Lower leg skin (tissue), 4 donors: ENCODE data around the gene TPSG1. TPM values are rescaled to one million over a fixed set of nuclear protein-coding genes. Genes with fewer than 3 reads are reported as not detected.
"Not testable (repeated sequence)": the region's sequence is repeated elsewhere in the genome, so short reads cannot be mapped to it uniquely, and the experiment has no call there.

Experiments
- DNase-seq, 2 donors: peaks; one replicate each; pipeline ENCODE4 v3.0.0-alpha.2; 2019; ENCODE audit warnings: low spot score in 2 of 2
- H3K4me3 ChIP-seq: fragments of 200-600 bp; sonication (generic); 2 replicates; pipeline ENCODE4 v1.5.1; 2017; ENCODE audit warnings: mild to moderate bottlenecking, low read depth; ENCODE audit not compliant: poor library complexity, severe bottlenecking
- CTCF ChIP-seq, 3 donors: fragments of 450-650 bp; IDR thresholded peaks; one replicate each; pipeline ENCODE4 v1.5.1; 2016; ENCODE audit warnings: antibody characterized with exemption in 3 of 3, mild to moderate bottlenecking in 3 of 3, moderate library complexity in 2 of 3
- POLR2A ChIP-seq, 2 donors: fragments of 450-650 bp; IDR thresholded peaks; one replicate each; pipeline ENCODE4 v1.6.1; 2016 to 2017; ENCODE audit warnings: antibody characterized with exemption in 2 of 2, mild to moderate bottlenecking in 1 of 2, moderate library complexity in 1 of 2
- WGBS, 2 donors: methylation state at CpG; one replicate each; pipeline ENCODE4 v1.1.5; 2018; 5-methylcytosine and 5-hydroxymethylcytosine counted together
- intact Hi-C: fragments of 100-400 bp; cut with DNase I; formaldehyde crosslinking; loops from one replicate; pipeline ENCODE4 v1.15.0; 2023; ENCODE audit warnings: low total_unique reads
- total RNA-seq, 4 donors: library from RNA; depleted of rRNA; stranded (reverse); fragments of >200 nt; gene quantifications; one replicate each; pipeline ENCODE4 v1.1.0, GENCODE V29; 2016

Gene TPSG1
- total RNA-seq, 4 donors from 2014 or later, result 0.32 to 1.5 (median 1.1) TPM; not detected in 1

DNA sequence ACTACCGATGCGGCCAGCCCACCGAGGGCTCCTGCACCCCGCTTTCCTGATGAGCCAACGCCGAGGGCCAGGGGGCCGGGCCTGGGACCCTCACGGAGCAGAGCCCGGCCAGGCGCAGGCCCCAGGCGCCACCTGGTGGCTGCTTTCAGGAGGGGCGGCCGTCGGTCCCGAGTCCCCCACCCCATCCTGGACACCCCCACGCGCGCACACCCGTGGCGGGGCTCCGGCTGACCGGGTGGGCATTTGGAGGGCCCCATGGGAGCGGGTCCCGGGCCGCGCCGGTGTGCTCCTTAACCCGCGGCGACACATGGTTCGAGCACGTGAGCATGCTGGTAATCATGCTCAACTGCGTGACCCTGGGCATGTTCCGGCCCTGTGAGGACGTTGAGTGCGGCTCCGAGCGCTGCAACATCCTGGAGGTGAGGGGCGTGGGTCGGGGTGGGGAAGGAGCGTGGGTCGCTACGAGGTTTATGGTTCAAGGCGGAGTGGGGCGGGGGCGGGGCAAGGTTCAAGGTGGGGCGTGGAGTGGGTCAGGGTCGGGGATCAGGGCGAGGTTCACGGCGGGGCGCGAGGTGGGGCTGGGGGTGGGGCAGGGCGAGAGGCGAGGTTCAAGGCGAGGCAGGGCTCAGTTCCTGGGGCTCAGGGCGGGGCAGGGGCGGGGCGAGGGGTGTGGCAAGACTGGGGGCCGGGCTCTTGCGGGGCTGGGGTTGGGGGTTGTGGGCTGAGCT lies 30.2 kb downstream of the TPSG1 start:
- WGBS, 2 donors, result 30 to 39% methylated on average over 25 to 39 of the region's 61 CpGs
- intact Hi-C loops, result no loop called here
- TF ChIP-seq POLR2A (IDR thresholded peaks at IDR 0.05), result no peak
- TF ChIP-seq CTCF (IDR thresholded peaks at IDR 0.05), result no peak
- no peak overlapping the region for H3K4me3 ChIP-seq
- DNase-seq, result no peak

- H3K4me3 ChIP-seq, result no peak overlapping the region
- DNase-seq, result no peak
- TF ChIP-seq CTCF (IDR thresholded peaks at IDR 0.05) (no peak), POLR2A (IDR thresholded peaks at IDR 0.05) (no peak)
- WGBS, 2 donors, result 73 to 76% methylated on average over 19 to 29 of the region's 29 CpGs
- intact Hi-C loops, result no loop called here
Measured at GRCh38 chr16:1193825-1194581, 31.1 kb downstream of the TPSG1 start.

DNA sequence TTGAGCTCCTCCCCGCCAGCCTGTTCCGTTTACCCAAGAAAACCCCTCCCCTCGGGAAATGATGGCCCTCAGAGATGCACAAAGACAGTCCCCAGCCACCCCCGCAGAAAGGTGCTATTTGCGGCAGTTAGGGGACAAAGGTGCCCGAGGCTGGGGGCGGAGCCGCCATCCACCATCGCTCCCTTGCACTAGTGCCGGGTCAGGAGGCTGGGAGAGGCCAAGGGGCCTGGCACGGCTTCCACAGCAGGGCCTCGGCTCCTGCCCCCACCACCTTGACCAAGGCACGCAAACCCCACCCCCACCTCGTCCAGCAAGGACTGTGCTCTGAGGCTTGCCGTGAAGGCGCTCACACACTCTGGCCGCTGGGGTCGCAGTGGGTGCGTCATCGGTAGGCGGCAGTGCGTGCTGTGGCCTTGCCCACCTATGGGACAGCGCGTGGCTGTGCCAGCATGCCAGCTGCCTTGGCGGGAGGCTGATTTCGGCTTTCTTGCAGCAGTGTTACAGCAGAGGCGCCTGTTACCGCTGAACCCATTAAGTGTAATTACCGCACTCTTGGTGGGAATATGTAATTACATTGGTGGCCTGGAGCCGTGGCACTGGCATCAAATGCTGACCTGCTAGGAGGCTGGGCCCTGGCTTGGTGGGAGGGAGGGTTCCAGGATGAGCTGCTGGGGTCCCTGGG lies 31.8 kb downstream of the TPSG1 start:
- WGBS, 2 donors, result 56 to 68% methylated on average over 15 to 24 of the region's 30 CpGs
- DNase-seq, result no peak

DNA sequence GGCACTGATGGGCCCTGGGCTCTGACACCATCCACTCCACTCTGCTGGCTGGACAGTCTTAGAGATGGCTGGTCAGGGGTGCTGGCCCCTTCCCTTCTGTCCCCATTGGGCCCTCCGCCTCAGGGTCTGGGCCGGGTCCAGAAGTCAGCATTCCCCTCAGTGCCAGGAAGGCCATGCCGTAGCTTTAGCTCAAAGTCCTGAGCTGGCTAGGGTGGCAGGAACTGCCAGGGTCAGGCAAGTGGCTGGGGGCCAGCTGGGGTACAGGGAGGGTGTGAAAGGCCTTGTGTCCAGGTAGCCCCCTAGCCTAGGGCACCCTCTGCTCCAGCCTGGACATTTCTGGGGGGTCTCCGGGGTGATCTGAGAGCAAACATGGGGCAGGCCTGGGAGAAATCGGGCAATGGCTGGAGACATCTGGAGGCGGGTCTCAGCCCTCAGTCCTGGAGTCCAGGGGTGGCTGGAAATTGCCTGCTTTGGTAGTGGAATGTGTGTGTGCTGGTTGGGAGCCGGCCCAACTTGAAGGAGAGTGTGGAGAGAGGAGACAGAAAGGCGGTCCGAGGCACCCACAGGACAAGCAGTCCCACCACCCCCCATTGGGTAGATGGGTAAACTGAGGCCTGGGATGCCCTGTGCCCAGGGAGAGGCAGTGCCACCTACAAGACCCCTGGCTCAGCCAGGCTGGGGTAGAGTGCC lies 32.5 kb downstream of the TPSG1 start:
- WGBS, 2 donors, result 82 to 90% methylated on average over 6 to 9 of the region's 9 CpGs
- no peak for TF ChIP-seq CTCF (IDR thresholded peaks at IDR 0.05)
- no peak for TF ChIP-seq POLR2A (IDR thresholded peaks at IDR 0.05)
- DNase-seq, result no peak
- intact Hi-C loops, result no loop called here
- H3K4me3 ChIP-seq, result no peak overlapping the region

More for the DNA sequence above, 31.8 kb downstream of the TPSG1 start:
- TF ChIP-seq POLR2A (IDR thresholded peaks at IDR 0.05) (no peak), CTCF (IDR thresholded peaks at IDR 0.05) (no peak)
- no peak overlapping the region for H3K4me3 ChIP-seq
- intact Hi-C loops, result no loop called here

DNA sequence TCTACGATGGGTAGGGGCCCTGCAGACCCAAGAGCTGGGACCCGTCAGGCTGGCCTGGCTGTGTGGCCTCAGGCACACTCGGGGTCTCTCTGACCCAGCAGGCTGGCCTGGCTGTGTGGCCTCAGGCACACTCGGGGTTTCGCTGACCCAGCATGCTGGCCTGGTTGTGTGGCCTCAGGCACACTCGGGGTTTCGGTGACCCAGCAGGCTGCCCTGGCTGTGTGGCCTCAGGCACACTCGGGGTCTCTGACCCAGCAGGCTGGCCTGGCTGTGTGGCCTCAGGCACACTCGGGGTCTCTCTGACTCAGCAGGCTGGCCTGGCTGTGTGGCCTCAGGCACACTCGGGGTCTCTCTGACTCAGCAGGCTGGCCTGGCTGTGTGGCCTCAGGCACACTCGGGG lies 34.3 kb downstream of the TPSG1 start:
- H3K4me3 ChIP-seq, DNase-seq, intact Hi-C loops: not testable (repeated sequence)
- 80 to 85% methylated on average over 5 to 8 of the region's 11 CpGs for WGBS, 2 donors
